ENCODE measurements around the gene CHCHD6. TPM values are rescaled to one million over a fixed set of nuclear protein-coding genes. Genes with fewer than 3 reads are reported as not detected.

The CHCHD6 gene
- total and polyA plus RNA-seq, 2 of the 4 experiments (the other 2 are of a cell fraction): 18.8 to 28.9 TPM

DNA sequence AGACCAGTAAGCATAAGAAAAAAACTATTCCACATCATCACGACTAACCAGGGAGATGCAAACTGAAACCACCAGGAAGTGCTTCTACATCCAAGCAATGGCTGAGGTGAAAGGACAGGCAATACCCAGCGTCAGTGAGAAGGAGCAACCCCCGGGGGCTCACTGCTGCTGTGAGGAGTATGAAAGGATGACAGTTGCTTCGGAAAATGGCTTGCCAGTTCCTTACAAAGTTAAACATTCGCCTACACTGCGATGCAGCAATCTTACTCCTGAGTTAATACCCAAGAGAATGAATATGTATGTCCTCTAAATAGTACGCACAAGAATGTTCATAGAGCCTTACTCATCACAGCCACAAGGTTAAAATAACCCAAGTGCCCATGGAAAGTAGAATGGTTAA is 265.5 kb downstream of the CHCHD6 start:
- H4K20me1 ChIP-seq (ENCODE audit: insufficient read depth, low read length): no peaks in the 10 kb centered on the region
- H3K18ac ChIP-seq (ENCODE audit: low read depth, low read length): 0 out of 2 replicates have a peak overlapping the region, but pooled peaks have one; percentile 1
- peaks cover 4% of the 10 kb centered on the region for H3K9me3 ChIP-seq (ENCODE audit: control insufficient read depth, insufficient read depth, low read length)
- H3K9me1 ChIP-seq (ENCODE audit: insufficient read depth, low read length): no peaks in the 10 kb centered on the region; the same call in 1 of the 2 replicates
- no TSS peak for BruUV-seq (replicated peaks)
- no peak overlapping the region for H3K27ac ChIP-seq (ENCODE audit: insufficient read depth, low read length)
- H3K4me3 ChIP-seq (ENCODE audit: insufficient read depth, low read depth, low read length): no peak overlapping the region
- peak overlapping the region in 1 of 2 experiments; percentile 6; a peak in 1 of 4 replicates for H4K8ac ChIP-seq (ENCODE audit: low read depth in 2 of 2, low read length in 2 of 2)
- H3K9ac ChIP-seq (ENCODE audit: low read depth, low read length): no peak overlapping the region
- no peak overlapping the region for H4K91ac ChIP-seq (ENCODE audit: insufficient read depth, low read depth, low read length)
- WGBS, 2 experiments (ENCODE audit: extremely low coverage in 2 of 2, insufficient read length in 1 of 2): no CpG with 5 or more reads among the region's 7 CpGs
- peak overlapping the region; percentile 77 for H2AFZ ChIP-seq (replicated peaks; ENCODE audit: low read length, poor library complexity)
- no peaks in the 10 kb centered on the region for H3K36me3 ChIP-seq (ENCODE audit: control insufficient read depth, insufficient read depth, low read length)
- H2BK5ac ChIP-seq (ENCODE audit: low read depth, low read length, poor library complexity, severe bottlenecking): peak overlapping the region; percentile 5
- H3K56ac ChIP-seq (ENCODE audit: extremely low read depth, insufficient read depth, low read length): no peak overlapping the region
- H3K4me2 ChIP-seq (ENCODE audit: low read depth, low read length): peak overlapping the region; percentile 47
- no peak overlapping the region for H2BK120ac ChIP-seq (ENCODE audit: low read depth, low read length)
- in situ Hi-C loops (cut with MboI; ENCODE audit: low sequenced_read_pairs): no loop called here
- H3K4me1 ChIP-seq (ENCODE audit: control insufficient read depth, insufficient read depth, low read length): peaks cover 12% of the 10 kb centered on the region
- no peak overlapping the region for H2AK9ac ChIP-seq (replicated peaks; ENCODE audit: low read depth, low read length, poor library complexity)
- H2AK5ac ChIP-seq (ENCODE audit: low read depth, low read length): no peak overlapping the region
- POLR2A ChIA-PET (ENCODE audit: unreplicated experiment): interaction anchor here (0.7 kb wide), 1 partner anchor 9 kb away, joined by 3 read pairs; no protein-coding TSS in a partner anchor
- no peaks in the 10 kb centered on the region; the same call in 1 of the 2 replicates for H3K27me3 ChIP-seq (ENCODE audit: control insufficient read depth, insufficient read depth, low read length)
- dilution Hi-C loops (cut with HindIII; ENCODE audit: low sequenced_read_pairs, unreplicated experiment): no loop called here
- no peak overlapping the region for H3K14ac ChIP-seq (replicated peaks; ENCODE audit: low read depth, low read length)
- no peak overlapping the region for H3K4ac ChIP-seq (ENCODE audit: low read depth, low read length)
- H2BK15ac ChIP-seq (ENCODE audit: low read depth, low read length): no peak overlapping the region
- H2BK20ac ChIP-seq (ENCODE audit: low read depth, low read length): no peak overlapping the region
- TF ChIP-seq, protein P1, sequence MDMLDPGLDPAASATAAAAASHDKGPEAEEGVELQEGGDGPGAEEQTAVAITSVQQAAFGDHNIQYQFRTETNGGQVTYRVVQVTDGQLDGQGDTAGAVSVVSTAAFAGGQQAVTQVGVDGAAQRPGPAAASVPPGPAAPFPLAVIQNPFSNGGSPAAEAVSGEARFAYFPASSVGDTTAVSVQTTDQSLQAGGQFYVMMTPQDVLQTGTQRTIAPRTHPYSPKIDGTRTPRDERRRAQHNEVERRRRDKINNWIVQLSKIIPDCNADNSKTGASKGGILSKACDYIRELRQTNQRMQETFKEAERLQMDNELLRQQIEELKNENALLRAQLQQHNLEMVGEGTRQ (IDR thresholded peaks at IDR 0.05; ENCODE audit: low read depth, low read length): no peak
- no peak for TF ChIP-seq MAZ (IDR thresholded peaks at IDR 0.05; ENCODE audit: borderline replicate concordance, low read depth, low read length)
- TF ChIP-seq, protein P2, sequence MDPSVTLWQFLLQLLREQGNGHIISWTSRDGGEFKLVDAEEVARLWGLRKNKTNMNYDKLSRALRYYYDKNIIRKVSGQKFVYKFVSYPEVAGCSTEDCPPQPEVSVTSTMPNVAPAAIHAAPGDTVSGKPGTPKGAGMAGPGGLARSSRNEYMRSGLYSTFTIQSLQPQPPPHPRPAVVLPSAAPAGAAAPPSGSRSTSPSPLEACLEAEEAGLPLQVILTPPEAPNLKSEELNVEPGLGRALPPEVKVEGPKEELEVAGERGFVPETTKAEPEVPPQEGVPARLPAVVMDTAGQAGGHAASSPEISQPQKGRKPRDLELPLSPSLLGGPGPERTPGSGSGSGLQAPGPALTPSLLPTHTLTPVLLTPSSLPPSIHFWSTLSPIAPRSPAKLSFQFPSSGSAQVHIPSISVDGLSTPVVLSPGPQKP (IDR thresholded peaks at IDR 0.05; ENCODE audit: borderline replicate concordance, low read depth, low read length): no peak
- TF ChIP-seq NFE2L2 (IDR thresholded peaks at IDR 0.05; ENCODE audit: low read depth, low read length): no peak
- no peak for TF ChIP-seq CHD1 (IDR thresholded peaks at IDR 0.05; ENCODE audit: low read depth, low read length)
- TF ChIP-seq FOS (IDR thresholded peaks at IDR 0.05; ENCODE audit: low read depth, low read length): no peak
- TF ChIP-seq CTCF (conservative IDR thresholded peaks at IDR 0.05; ENCODE audit: low read depth, low read length): no peak
- no peak for TF ChIP-seq SMC3 (IDR thresholded peaks at IDR 0.05; ENCODE audit: low read depth, low read length)
- no peak for TF ChIP-seq RAD21 (IDR thresholded peaks at IDR 0.05; ENCODE audit: low read length)
- no peak for TF ChIP-seq CEBPB (IDR thresholded peaks at IDR 0.05; ENCODE audit: low read depth, low read length)
- ATAC-seq (ENCODE audit: low read depth): peak; percentile 50; the same call in 1 of the 2 replicates
- H4K5ac ChIP-seq (ENCODE audit: low read depth, low read length): peak overlapping the region; percentile 33
- H3K79me1 ChIP-seq (ENCODE audit: low read depth in 1 of 2, low read length in 2 of 2): no peaks in the 10 kb centered on the region
- H3K23ac ChIP-seq (ENCODE audit: low read depth, low read length): no peak overlapping the region
- CTCF ChIA-PET: interaction anchor here (0.8 kb wide), 1 partner anchor 13 kb away, joined by 3 read pairs; the partner anchor contains the start of gene PLXNA1
- DNase-seq: peak; percentile 59
- intact Hi-C loops (cut with micrococcal nuclease): no loop called here

Measured in IMR-90 (cell line).